Stimulated activated CD8-positive, alpha-beta memory T cell treated with anti-CD3 and anti-CD28 coated beads, Interleukin-12 subunit alpha, Interleukin-12 subunit beta, amount 100 ng/mL, for 4 hours (primary cell): ENCODE measurements around the gene SPDYE2.
"Not testable (repeated sequence)": the region's sequence is repeated elsewhere in the genome, so short reads cannot be mapped to it uniquely, and the experiment has no call there.

ENCODE experiments used
- DNase-seq: peaks from one replicate; pipeline ENCODE4 v3.0.0-alpha.2; 2020; ENCODE audit warnings: low read depth

Gene SPDYE2, protein sequence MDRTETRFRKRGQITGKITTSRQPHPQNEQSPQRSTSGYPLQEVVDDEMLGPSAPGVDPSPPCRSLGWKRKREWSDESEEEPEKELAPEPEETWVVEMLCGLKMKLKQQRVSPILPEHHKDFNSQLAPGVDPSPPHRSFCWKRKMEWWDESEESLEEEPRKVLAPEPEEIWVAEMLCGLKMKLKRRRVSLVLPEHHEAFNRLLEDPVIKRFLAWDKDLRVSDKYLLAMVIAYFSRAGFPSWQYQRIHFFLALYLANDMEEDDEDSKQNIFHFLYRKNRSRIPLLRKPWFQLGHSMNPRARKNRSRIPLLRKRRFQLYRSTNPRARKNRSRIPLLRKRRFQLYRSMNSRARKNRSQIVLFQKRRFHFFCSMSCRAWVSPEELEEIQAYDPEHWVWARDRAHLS

DNA sequence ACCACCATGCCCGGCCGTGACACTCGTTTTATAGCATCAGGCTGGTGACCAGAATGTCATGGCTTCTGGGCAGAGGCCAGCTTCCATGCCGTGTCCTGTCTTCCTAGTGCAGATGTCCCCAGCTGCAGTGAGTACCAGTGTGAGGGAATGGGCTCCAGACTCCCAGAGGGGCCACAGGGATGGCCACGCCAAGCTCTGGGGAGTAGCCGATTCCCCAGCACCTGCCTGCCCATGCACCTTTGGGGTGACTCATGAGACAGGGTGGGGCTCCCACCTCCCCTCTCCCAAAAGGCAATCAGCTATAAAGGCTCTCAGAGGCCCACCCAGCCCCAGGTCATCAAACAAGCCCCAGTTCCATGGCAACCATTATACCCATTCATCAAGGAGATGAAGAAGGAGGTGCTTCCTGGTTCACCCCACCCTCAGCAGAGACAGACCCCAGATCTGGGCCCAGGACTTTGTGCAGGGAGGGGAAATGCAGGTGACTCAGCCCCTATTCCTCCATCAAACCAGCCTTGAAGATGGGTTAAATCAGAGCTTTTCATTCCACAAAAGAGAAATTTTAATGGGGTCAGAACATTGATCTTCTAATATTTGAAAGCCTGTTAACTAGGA lies at the start of gene SPDYE2:
Gene SPDYE2 (plus strand): TSS at position 419 of the 615 bp plus-strand sequence. CDS start 2,030 bp downstream, outside the sequence.
- DNase-seq: not testable (repeated sequence)

DNA sequence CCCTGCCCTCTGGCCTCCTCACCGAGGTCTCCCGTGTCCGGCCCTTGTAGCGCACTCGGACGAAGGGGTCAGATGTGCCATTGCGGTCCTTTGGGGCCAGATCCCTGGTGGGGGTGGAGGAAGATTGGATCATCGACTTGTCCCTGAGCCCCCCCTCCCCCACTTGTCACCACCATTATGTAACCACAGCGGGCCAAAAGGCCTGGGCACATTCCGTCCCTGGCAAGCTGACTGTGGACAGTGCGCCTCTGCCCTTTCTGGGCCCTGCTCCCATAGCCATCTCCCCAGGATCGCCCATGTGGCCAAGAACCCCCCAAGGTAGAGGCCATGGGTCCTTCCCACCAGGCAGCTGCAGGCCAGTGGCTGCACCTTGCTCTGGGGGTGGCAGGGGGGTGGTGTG lies 47.9 kb upstream of the SPDYE2 start:
- not testable (repeated sequence) for DNase-seq

DNA sequence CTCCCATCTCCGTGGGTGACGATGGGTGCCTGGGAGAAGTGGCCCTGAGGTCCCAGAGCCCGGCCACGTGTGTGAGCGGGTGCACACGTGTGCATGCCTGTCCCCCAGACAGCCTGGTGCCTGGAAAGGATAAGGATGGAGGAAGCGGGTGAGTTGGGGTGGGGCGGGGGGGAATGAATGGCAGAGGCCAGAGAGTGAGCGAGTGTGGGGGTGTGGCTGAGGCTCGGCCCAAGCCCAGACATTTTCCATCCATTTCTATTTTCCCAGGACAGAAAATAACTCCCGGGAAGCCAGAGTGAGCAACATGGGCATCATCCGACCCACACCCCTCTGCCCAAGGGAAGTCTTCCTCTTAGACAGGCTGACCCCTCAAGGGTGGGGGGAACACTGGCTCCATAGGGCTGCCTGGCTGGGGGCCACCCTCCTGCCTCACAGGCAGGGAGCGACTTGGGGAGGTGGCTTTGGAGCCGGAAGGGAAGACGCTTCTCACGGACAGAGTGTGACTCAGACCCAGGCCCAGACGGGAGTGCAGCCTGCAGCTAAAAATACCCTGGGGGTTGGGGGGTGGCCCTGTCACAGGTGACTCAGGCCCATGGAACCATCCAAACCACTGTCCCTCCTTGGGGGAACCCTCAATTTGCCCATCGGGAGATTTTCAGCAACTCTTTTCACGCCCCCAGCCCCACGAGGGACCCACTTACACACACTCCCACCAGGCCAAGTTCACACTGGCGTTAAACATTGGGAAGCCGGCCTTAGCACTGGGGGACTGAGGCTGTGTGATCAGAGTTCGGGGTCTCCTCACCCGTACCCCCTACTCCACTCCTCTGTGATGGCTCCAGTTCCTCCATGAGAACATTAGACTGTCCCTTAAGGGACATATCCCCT lies 45.5 kb upstream of the SPDYE2 start:
- not testable (repeated sequence) for DNase-seq

DNA sequence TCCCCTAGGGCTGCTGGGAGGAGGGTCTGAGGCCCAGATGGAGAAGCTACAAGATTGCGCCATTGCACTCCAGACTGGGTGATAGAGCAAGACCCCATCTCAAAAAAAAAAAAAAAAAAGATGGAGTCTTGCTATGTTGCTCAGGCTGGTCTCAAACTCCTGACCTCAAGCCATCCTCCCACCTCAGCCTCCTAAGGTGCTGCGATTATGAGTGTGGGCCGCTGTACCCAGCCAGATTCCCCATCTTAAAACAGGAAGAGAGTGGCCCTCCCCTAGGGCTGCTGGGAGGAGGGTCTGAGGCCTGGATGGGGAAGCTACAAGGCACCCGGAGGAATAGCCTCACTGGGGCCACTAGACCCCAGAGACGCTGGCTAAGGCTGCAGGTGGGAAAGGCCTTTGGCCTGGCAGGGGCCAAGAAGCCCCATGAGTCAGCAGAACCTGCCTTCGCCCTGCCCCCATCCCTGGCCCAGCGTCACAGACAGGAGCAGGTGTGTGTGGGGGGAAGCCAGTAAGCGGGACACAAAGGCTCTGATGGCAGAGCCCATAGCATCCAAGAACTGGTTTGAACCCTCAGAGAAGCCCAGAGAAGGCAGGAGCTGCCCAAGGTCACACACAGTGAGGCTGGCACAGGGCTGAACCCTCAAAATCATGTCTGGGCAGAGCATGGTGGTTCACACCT lies 43.5 kb upstream of the SPDYE2 start:
- not testable (repeated sequence) for DNase-seq

DNA sequence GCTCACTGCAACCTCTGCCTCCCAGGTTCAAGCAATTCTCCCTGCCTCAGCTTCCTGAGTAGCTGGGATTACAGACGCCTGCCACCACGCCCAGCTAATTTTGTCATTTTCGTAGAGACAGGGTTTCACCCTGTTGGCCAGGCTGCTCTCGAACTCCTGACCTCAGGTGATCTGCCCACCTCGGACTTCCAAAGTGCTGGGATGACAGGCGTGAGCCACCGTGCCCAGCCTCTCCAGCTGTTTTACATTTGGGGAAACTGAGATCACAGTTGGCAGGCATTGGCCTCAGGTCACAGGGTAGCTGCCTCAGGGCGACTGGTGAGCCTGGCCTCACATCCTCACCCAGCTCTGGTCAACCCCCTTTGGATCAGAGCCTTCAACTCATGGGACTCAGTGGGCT lies 40.5 kb upstream of the SPDYE2 start:
- DNase-seq: not testable (repeated sequence)

DNA sequence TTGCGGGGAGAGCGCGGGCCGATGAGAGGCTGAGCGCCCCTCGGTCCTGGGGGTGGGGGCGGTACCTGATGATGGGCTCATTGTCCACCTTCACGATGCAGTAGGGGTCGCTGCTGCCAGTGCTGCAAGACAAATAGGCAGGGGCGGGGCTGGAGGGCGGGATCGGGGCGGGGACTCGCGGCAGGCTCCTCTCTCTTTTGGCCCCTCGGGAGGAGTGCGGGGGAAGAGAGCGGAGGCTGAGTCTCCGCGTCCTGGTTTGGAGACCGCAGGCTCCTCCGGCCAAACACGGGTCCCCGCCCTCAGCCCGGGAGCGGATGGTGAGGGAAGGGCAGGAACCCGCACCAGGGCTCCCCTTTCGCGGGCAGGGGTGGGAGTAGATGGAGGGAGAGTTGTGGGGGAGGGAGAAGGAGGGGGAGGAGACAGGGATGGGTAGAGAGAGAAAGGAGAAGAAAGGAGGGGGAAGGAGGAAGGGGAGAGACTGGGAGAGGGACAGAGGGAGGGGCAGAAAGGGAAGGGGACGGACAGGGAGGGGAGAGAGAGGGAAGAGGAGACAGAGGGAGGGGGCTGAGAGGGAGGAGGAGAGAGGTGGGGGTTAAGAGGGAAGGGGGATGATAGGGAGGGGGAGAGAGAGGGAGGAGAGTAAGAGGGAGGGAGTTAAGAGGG lies 39.0 kb upstream of the SPDYE2 start:
- not testable (repeated sequence) for DNase-seq

DNA sequence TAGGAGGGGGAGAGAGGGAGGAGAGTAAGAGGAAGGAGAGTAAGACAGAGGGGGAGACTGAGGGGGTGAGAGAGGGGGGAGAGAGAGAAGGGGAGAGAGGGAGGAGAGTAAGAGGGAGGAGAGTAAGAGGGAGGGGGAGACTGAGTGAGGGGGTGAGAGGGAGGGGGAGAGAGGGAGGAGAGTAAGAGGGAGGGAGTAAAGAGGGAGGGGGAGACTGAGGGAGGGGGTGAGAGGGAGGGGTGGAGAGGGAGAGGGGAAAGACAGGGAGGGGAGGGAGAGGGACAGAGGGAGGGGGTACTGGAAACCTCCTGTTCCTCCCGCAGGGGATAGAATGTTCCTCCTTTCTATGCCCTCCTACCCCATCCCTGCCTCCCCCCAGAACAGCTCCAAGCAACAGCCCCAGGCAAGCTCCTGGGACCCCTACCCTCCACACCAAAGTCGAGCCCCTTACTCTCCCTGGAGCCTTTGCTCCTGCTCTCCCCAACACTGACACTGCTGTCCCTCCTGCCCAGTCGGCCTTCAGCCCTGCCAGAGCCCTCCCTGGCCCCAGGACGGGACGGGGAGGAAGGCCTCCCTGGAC lies 38.3 kb upstream of the SPDYE2 start:
- DNase-seq: not testable (repeated sequence)

DNA sequence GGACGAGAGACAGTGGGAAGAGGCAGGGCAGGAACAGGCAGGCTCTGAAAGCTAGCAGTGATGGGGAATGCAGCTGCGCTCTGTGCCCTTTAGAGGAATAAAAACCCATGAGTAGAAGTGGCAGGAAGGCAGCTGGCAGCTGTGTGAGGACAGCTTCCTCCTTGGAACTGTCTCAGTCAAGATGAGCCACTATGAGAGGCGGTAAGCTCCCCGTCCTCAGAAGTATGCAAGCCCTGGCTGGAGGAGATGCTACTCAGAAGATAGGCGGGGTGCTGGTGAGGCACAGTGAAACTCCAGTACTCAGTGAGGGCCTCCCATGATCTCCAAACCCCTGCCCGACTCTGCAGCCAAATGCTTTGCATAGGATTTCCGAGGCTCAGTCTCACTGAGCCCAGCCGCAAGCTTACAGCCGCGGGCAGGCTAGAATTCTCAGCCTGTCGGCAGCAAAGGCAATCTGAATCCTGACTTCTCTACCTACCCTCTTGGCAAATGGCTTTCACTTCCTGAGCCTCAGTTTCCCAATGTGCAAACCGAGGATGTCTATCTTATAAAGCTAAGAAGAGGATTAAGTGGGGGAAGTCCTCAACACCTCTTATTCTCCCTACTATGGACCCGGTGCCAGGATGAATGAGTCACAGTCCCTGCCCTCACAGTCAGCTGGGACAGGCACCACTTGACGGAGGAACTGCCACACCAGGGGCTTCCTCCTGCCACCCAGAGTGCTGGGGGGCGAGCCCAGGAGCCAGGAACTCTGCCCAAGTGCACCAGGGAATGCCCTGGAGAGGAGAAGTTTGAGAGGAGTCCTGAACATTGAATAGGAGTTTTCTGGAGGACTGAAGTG lies 35.9 kb upstream of the SPDYE2 start:
- not testable (repeated sequence) for DNase-seq

DNA sequence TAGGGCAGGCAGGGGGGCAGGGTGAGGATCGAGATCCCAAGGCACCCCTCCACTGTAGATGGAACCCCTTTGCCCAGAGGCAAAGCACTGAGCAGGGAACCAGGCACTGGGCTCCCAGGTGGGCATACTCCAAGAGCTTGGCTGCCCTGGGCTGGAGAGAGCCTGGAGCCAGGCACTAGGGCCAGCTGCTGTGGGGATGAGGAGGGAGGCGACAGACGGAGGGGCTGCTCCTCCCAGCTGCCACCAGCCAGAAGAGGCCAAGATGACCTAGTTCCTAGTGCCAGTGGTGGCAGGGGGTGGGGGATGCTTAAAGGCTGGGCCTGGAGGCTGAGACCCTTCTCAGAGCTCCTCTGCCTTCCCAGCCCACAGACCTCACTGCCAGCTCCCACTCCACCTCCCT lies 35.1 kb upstream of the SPDYE2 start:
- not testable (repeated sequence) for DNase-seq

DNA sequence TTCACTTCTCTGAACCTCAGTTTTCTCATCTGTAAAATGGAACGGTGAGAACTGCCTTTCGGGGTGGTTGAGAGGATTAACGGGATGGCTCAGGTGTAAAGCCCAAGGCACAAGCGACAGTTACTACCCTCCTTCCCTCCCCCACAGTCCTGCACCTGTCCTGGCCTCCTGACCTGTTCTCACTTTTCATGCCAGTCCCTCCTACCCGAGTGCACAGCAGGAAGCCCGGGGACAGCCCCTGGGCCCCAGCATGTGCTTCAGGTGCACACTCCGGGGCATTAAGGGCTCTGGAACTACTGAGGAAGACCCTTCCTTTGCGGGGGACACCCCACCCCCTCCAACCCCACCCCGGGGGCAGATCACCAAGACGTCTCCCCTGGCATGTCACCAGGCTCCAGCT lies 34.1 kb upstream of the SPDYE2 start:
- not testable (repeated sequence) for DNase-seq

DNA sequence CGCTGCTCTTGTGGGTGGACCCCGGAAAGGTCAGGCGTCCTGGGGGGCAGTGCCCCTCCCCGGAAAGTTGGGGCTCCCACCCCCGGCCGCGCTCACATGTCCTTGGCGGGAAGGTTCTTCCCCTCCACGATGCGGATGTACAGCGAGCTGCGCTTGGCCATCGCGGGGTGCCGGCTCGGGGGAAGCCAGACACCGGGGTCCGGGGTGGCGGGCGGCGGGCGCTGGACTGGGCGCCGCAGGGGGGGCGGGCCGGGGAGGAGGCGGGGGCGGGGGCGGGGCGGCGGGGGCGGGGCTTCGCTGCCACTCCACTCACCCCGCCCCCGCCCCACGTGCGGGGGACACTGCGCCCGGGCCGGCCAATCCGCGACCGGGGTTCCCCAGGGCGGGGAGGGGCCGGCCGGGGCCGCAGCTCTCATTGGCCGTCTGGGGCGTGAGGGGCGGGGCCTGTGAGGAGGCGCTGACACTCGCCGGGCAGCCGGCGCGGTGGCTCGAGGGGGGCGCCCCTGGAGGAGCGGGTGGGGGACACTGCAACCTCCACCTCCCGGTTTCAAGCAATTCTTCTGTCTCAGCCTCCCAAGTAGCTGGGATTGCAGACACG lies 33.4 kb upstream of the SPDYE2 start, which contains the start of gene RASA4B:
Gene RASA4B (minus strand): TSS at position 228 of the 598 bp plus-strand sequence. CDS start 67 bp downstream, at position 161.
- DNase-seq: not testable (repeated sequence)

DNA sequence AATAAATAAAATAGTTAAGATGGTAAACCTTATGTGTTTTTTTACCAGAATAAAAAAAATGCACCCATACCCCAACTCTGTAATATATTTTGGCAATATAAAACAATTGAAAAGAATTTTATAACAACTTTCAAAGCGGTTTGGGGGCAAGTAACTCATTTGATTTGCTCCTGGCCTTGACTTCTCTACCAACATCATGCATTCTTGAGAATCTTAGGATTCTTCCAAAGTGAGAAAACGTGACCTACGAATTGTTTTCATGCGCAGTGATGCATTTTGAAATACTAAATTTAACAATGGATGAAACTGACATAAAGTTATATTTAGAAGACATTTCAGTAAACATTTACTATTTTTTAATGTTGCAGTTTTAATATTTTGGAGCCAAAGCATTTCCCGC lies 30.2 kb upstream of the SPDYE2 start:
- not testable (repeated sequence) for DNase-seq

DNA sequence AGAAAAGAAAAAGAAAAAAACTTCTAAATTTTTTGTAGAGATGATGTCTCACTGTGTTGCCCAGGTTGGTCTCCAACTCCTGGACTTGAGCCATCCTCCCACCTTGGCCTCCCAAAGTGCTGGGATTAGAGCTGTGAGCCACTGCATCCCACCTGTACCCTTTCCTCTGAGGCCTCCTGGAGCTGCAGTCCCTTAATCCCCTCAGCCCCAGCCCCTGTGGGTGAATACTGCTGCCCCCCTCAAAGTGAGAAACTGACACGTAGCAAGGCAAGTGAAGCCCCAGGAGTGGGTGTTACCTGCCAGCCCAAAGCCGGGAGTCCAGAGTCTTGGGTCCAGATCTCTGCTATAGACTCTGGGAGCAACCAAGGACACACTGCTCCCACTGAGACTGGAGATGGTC lies 26.2 kb upstream of the SPDYE2 start:
- not testable (repeated sequence) for DNase-seq

DNA sequence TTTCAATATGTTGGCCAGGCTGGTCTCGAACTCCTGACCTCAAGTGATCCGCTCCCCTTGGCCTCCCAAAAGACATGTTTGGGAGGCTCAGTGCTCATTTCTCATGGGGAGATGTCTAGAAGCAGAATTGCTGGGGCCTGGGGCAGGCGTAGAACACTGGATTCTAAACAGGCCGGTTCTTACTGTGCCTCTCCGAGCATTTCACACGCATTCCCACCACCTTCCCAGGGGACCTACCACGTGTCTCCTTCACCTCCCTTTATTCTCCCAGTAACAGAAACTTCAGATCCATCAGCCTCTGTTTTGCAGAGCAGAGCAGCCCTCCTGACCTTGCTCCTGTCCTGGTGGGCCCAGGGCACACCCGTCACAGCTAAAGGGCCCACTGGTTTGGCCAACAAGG lies 23.8 kb upstream of the SPDYE2 start:
- not testable (repeated sequence) for DNase-seq

DNA sequence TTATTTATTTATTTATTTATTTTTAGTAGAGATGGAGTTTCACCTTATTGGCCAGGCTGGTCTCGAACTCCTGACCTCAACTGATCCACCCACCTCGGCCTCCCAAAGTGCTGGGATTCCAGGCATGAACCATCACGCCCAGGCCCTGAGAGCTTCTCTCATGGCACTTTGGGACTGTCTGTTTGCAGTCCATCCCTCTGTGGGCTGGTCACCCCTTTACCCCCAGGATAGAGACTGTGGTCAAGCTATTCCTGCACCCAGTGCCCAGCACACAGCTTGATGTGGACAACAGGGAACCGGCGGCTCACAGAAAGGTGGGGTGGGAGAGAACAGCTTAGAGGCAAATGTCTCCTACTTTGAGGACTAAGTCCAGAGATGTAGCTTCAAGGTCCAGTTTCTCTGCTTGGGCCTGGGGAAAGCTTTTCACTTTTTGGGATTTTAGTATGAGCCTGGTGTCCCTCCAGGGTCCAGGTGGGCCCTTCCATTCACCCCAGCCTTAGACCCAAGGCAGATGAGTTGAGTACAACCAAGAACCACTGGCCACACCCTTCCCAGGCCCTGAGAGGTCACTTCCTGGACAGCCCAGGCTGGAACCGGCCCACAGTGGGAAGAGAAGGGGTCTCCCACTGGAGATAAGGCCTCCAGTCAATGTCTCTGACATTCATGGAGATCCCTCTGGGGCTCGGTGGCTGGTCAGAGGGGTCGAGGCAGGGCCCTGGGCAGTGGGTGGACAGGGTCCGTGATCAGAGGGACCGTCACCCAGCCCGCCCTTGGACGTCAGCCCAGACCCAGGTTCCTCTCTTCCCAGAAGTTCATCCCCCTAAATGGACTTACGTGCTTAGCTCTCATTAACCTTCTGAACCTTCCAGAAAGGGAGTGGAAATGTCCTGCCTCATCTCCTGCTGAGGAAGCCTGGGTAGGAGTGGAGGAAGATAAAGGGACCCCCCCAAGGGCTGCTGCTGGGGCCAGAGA lies 22.9 kb upstream of the SPDYE2 start:
- not testable (repeated sequence) for DNase-seq

DNA sequence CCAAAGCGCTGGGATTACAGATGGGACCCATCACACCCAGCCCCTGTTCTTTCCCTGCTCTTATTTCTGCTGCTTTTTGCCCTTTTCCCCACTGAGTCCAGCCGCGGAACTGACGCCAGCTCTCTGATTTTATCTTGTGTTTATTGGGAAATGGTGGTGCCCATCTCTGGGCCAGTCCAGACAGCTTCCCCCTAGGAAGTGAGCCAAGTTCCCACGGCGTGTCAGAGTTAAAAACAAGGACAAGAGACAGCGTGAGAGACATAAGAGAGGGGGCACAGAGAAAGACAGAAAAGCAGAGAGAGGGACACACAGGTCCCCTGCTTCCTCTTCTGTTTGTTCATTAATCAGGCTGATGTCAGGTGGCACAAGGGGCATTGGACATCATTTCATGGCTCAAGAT lies 19.4 kb upstream of the SPDYE2 start:
- not testable (repeated sequence) for DNase-seq

DNA sequence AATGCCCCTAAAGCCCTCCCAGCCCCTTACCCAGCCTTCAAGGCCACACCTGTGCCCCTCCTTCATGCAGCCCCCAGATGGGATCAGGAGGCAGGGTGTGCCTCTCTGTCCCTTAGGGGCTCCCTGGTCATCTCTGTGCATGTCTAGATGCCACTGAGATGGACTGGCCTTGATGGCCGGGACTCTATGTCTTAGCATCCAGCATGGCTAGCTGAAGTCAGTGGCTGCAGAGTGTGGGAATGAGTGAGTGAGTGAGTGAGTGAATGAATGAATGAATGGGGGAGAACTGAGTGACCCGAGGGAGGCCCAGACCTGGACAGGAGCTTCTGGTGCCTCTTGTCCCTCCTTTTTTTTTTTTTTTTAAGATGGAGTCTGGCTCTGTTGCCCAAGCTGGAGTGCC lies 18.9 kb upstream of the SPDYE2 start:
- DNase-seq: not testable (repeated sequence)

DNA sequence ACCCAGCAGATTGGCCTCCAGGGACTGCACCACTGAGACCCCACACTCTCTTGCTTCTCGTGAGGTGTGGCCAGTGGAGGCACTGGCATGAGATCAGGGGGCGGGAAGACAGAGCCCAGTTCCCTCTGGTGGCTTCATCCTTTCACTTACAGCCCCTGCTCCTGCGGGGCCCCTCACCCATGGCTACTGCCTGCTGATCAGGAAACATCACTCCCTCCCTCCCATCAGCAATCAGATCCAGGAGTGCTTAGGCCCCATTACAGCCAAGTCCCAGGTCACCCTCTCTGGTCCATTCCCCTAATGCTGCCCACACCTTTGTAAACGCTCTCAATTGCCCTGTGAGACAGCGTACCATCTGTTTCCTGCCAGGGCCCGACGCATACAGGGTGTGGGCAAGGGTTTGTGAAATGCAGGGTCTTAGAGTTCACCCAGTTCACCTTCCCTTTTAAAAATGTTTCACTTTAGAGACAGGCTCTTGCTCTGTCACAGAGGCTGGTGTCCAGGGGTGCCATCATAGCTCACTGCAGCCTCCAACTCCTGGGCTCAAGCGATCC lies 15.9 kb upstream of the SPDYE2 start:
- DNase-seq: not testable (repeated sequence)
